Right lobe of liver (tissue), 4 donors: Measurements from ENCODE around the gene GRK4.

Experiments used
- POLR2A ChIP-seq: fragments of 450-650 bp; IDR thresholded peaks from one replicate; pipeline ENCODE4 v1.6.1; 2017; ENCODE audit warnings: antibody characterized with exemption, mild to moderate bottlenecking
- TF ChIP-seq, protein P1 (sequence below), 4 donors: fragments of 200-600 bp in 3 of 4; fragments of 450-650 bp in 1 of 4; IDR thresholded peaks; one replicate each; pipeline versions ENCODE4 v1.5.1 to v1.8.0; 2016 to 2022; ENCODE audit warnings: antibody characterized with exemption in 4 of 4, mild to moderate bottlenecking in 2 of 4
- donor health status: DM: no; HTN: no; CAD: no.
- donor health status: DM: no; HTN: no; CAD: no.
- donor health status: DM: no; HTN: yes; CAD: no.

DNA sequence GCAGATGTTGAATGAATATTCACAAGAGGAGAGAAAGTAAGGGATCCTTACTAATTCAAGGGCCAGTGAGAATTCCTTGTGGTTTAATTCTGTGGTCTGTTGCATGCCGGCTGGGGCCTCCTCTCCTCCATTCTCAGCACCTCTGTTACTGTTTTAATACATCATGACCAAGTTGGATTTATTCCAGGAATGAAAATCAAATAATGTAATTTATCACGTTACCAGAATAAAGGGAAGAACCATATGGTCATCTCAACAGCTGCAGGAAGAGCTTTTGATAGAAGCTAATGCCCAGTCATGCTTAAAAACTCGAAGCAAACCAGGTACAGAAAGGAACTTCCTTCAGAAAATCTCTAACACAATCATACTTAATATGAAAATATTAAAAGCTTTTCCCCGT lies 54.1 kb downstream of the GRK4 start:
- TF ChIP-seq, protein P1, sequence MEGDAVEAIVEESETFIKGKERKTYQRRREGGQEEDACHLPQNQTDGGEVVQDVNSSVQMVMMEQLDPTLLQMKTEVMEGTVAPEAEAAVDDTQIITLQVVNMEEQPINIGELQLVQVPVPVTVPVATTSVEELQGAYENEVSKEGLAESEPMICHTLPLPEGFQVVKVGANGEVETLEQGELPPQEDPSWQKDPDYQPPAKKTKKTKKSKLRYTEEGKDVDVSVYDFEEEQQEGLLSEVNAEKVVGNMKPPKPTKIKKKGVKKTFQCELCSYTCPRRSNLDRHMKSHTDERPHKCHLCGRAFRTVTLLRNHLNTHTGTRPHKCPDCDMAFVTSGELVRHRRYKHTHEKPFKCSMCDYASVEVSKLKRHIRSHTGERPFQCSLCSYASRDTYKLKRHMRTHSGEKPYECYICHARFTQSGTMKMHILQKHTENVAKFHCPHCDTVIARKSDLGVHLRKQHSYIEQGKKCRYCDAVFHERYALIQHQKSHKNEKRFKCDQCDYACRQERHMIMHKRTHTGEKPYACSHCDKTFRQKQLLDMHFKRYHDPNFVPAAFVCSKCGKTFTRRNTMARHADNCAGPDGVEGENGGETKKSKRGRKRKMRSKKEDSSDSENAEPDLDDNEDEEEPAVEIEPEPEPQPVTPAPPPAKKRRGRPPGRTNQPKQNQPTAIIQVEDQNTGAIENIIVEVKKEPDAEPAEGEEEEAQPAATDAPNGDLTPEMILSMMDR (IDR thresholded peaks at IDR 0.05), result no peak
- no peak for TF ChIP-seq POLR2A
